ENCODE measurements around the gene ENAM.
"Not testable (repeated sequence)": the region's sequence is repeated elsewhere in the genome, so short reads cannot be mapped to it uniquely, and the experiment has no call there.

Gene ENAM

DNA sequence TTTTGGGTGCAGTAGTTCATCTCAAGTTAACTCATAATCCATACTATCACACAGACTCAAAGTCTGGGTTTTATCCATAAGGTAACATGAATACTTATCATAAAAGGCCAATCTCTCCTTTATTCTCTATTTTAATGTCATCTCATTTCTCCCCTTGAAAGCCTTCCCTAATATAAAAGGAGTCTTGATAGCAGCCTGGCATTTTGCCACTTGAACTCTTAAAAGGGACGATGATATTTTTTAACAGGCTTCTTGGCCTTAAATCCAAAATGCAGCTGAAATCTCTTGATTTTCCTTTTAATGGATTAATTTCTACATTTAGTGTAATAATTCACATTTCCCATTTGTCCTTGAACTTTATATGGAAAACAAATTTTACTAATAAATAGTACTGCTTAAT is 46.2 kb downstream of the ENAM start:
- no peak overlapping the region for H3K4me3 ChIP-seq (ENCODE audit: low read depth in 1 of 5, low read length in 5 of 5)
- H3K27ac ChIP-seq (ENCODE audit: low read depth, low read length): no peak overlapping the region
- H3K4me1 ChIP-seq (ENCODE audit: control insufficient read depth in 5 of 5, insufficient read depth in 5 of 5, low read length in 5 of 5): no peaks in the 10 kb centered on the region
- H3K9ac ChIP-seq (ENCODE audit: low read length in 5 of 5): no peak overlapping the region
- H3K9me3 ChIP-seq (ENCODE audit: control insufficient read depth in 5 of 5, low read length in 5 of 5): no peaks in the 10 kb centered on the region
- no peaks in the 10 kb centered on the region for H3K36me3 ChIP-seq (ENCODE audit: control insufficient read depth in 5 of 5, insufficient read depth in 5 of 5, low read length in 5 of 5)
- H3K27me3 ChIP-seq (ENCODE audit: control insufficient read depth in 5 of 5, insufficient read depth in 4 of 5, low read length in 5 of 5): no peaks in the 10 kb centered on the region

DNA sequence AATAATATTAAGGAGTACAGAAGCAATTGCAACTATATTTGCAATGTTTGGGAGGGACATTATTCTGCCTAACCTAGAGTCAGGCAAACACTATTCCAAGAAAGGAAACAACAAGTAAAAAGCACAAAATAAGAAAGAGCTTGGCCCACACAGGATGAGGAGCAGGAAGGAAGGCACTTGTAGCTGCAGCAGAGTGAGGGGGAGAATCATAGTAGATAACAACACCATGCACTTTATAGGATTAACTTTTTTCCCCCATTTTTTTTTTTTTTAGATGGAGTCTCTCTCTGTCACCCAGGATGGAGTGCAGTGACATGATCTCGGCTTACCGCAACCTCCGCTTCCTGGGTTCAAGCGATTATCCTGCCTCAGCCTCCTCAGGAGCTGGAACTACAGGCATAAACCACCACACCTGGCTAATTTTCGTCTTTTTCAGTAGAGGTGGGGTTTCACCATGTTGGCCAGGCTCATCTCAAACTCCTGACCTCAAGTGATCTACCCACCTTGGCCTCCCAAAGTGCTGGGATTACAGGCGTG is 48.1 kb downstream of the ENAM start:
- H3K36me3 ChIP-seq (ENCODE audit: control insufficient read depth in 5 of 5, insufficient read depth in 5 of 5, low read length in 5 of 5): no peaks in the 10 kb centered on the region
- H3K4me3 ChIP-seq (ENCODE audit: low read depth in 1 of 5, low read length in 5 of 5): no peak overlapping the region
- H3K27ac ChIP-seq (ENCODE audit: low read depth, low read length): no peak overlapping the region
- H3K27me3 ChIP-seq (ENCODE audit: control insufficient read depth in 5 of 5, insufficient read depth in 4 of 5, low read length in 5 of 5): no peaks in the 10 kb centered on the region
- no peak overlapping the region for H3K9ac ChIP-seq (ENCODE audit: low read length in 5 of 5)
- no peaks in the 10 kb centered on the region for H3K9me3 ChIP-seq (ENCODE audit: control insufficient read depth in 5 of 5, low read length in 5 of 5)
- no peaks in the 10 kb centered on the region for H3K4me1 ChIP-seq (ENCODE audit: control insufficient read depth in 5 of 5, insufficient read depth in 5 of 5, low read length in 5 of 5)

DNA sequence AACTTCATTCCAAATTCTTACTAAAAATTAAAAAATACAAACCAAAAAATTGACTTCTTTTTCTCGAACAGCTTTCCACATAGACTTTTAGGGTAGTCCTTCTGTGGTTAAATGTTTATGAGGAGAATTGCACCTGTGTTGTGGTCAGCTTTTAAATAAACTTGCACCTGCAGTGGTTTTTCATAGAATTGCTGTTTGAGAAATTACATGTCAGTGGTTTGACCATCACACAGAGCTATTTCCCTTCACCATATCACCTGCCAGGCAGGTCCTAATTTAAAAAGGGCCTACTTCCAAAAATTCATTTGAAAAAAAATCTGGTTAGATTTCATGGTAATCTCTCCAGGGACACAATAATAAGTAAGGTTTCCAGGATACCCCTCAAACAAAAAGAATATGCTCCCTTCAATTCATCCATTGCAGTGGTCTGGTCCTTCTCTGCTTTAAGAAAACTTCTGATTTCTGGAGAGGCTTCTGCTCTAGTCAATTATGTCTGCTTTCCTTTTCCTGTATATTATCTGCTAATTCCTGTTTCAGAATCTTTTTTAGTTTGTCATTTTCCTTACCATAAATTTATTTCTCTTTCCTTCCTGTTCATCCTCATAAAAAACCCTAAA is 49.9 kb downstream of the ENAM start:
- Histone ChIP-seq H3K36me3 (ENCODE audit: control insufficient read depth in 5 of 5, insufficient read depth in 5 of 5, low read length in 5 of 5) (no peaks in the 10 kb centered on the region), H3K4me3 (ENCODE audit: low read depth in 1 of 5, low read length in 5 of 5) (no peak overlapping the region), H3K9me3 (ENCODE audit: control insufficient read depth in 5 of 5, low read length in 5 of 5) (no peaks in the 10 kb centered on the region), H3K27me3 (ENCODE audit: control insufficient read depth in 5 of 5, insufficient read depth in 4 of 5, low read length in 5 of 5) (no peaks in the 10 kb centered on the region), H3K9ac (ENCODE audit: low read length in 5 of 5) (no peak overlapping the region), H3K4me1 (ENCODE audit: control insufficient read depth in 5 of 5, insufficient read depth in 5 of 5, low read length in 5 of 5) (no peaks in the 10 kb centered on the region), H3K27ac (ENCODE audit: low read depth, low read length) (no peak overlapping the region)

DNA sequence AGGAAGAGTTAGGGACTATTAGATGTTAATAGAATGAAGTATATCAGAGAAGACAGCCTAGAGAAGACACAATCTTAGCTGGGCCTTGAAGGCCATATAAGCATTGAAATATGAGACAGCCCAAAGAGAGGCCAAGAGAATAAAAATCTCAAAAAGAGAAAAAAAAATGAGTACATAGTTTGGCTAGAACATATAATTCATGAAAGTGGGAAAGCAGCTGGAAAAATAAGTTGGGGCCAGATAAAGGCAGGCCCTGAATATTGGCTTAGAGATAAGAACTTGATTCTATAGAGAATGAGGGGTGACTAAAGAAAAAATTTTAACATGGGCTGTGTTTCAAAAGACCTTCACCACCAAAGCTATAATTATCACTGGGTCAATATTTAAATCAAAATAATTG is 52.4 kb downstream of the ENAM start:
- Histone ChIP-seq H3K9ac (ENCODE audit: low read length in 5 of 5) (no peak overlapping the region), H3K36me3 (ENCODE audit: control insufficient read depth in 5 of 5, insufficient read depth in 5 of 5, low read length in 5 of 5) (no peaks in the 10 kb centered on the region), H3K4me1 (ENCODE audit: control insufficient read depth in 5 of 5, insufficient read depth in 5 of 5, low read length in 5 of 5) (no peaks in the 10 kb centered on the region), H3K4me3 (ENCODE audit: low read depth in 1 of 5, low read length in 5 of 5) (no peak overlapping the region), H3K27me3 (ENCODE audit: control insufficient read depth in 5 of 5, insufficient read depth in 4 of 5, low read length in 5 of 5) (no peaks in the 10 kb centered on the region), H3K9me3 (ENCODE audit: control insufficient read depth in 5 of 5, low read length in 5 of 5) (no peaks in the 10 kb centered on the region), H3K27ac (ENCODE audit: low read depth, low read length) (no peak overlapping the region)

DNA sequence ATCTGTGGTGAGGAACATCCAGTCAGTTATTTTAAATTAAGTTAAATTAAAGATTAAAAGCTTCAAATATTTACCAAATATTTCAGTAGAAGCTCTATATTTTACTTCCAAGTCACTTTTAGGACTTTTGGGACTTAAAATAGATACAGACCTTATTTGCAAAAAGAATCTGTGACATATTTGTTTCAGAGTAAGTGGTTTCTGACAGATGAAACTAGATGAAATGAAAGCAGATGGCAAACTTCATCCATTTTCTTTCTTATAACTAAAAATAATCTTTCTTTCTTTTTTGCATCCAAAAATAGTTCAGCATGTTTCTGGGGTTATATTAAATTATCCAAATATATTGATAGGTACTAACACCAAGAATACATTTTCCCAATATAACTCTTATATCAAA is 53.2 kb downstream of the ENAM start:
- Histone ChIP-seq H3K27ac (ENCODE audit: low read depth, low read length) (no peak overlapping the region), H3K9ac (ENCODE audit: low read length in 5 of 5) (no peak overlapping the region), H3K4me3 (ENCODE audit: low read depth in 1 of 5, low read length in 5 of 5) (no peak overlapping the region)

DNA sequence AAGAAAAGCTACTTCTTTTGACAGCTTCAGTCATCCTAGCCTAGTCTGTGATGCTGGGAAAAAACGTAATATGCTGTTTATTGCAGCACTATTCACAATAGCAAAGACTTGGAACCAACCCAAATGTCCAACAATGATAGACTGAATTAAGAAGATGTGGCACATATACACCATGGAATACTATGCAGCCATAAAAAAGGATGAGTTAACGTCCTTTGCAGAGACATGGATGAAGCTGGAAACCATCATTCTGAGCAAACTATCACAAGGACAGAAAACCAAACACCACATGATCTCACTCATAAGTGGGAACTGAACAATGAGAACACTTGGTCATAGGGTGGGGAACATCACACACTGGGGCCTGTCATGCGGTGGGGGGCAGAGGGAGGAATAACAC is 53.6 kb downstream of the ENAM start:
- not testable (repeated sequence) for H3K4me1 ChIP-seq (ENCODE audit: control insufficient read depth in 5 of 5, insufficient read depth in 5 of 5, low read length in 5 of 5); H3K36me3 ChIP-seq (ENCODE audit: control insufficient read depth in 5 of 5, insufficient read depth in 5 of 5, low read length in 5 of 5); H3K9ac ChIP-seq (ENCODE audit: low read length in 5 of 5); H3K4me3 ChIP-seq (ENCODE audit: low read depth in 1 of 5, low read length in 5 of 5); H3K27me3 ChIP-seq (ENCODE audit: control insufficient read depth in 5 of 5, insufficient read depth in 4 of 5, low read length in 5 of 5); H3K9me3 ChIP-seq (ENCODE audit: control insufficient read depth in 5 of 5, low read length in 5 of 5); H3K27ac ChIP-seq (ENCODE audit: low read depth, low read length)

More for the DNA sequence above, 53.2 kb downstream of the ENAM start:
- Histone ChIP-seq H3K27me3 (ENCODE audit: control insufficient read depth in 5 of 5, insufficient read depth in 4 of 5, low read length in 5 of 5) (no peaks in the 10 kb centered on the region), H3K9me3 (ENCODE audit: control insufficient read depth in 5 of 5, low read length in 5 of 5) (no peaks in the 10 kb centered on the region), H3K36me3 (ENCODE audit: control insufficient read depth in 5 of 5, insufficient read depth in 5 of 5, low read length in 5 of 5) (no peaks in the 10 kb centered on the region), H3K4me1 (ENCODE audit: control insufficient read depth in 5 of 5, insufficient read depth in 5 of 5, low read length in 5 of 5) (no peaks in the 10 kb centered on the region)

DNA sequence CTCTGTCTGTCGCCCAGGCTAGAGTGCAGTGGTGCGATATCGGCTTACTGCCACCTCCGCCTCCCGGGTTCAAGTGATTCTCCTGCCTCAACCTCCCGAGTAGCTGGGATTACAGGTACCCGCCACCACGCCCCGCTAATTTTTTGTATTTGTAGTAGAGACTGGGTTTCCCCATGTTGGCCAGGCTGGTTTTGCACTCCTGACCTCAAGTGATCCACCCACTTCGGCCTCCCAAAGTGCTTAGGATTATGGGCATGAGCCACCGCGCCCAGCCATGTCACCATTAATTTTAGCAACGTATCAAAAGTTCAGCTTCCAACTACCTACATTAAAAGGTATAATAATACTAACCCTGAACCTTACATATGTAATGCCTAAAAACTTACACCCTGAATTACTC is 58.8 kb downstream of the ENAM start:
- peak overlapping the region; percentile 76 to 96 (median 92) for H3K9ac ChIP-seq (ENCODE audit: low read length in 5 of 5)
- peaks cover 9 to 39% (median 28%) of the 10 kb centered on the region in 5 donors for H3K4me1 ChIP-seq (ENCODE audit: control insufficient read depth in 5 of 5, insufficient read depth in 5 of 5, low read length in 5 of 5)
- peak overlapping the region; percentile 77 to 100 (median 97) for H3K4me3 ChIP-seq (ENCODE audit: low read depth in 1 of 5, low read length in 5 of 5)

DNA sequence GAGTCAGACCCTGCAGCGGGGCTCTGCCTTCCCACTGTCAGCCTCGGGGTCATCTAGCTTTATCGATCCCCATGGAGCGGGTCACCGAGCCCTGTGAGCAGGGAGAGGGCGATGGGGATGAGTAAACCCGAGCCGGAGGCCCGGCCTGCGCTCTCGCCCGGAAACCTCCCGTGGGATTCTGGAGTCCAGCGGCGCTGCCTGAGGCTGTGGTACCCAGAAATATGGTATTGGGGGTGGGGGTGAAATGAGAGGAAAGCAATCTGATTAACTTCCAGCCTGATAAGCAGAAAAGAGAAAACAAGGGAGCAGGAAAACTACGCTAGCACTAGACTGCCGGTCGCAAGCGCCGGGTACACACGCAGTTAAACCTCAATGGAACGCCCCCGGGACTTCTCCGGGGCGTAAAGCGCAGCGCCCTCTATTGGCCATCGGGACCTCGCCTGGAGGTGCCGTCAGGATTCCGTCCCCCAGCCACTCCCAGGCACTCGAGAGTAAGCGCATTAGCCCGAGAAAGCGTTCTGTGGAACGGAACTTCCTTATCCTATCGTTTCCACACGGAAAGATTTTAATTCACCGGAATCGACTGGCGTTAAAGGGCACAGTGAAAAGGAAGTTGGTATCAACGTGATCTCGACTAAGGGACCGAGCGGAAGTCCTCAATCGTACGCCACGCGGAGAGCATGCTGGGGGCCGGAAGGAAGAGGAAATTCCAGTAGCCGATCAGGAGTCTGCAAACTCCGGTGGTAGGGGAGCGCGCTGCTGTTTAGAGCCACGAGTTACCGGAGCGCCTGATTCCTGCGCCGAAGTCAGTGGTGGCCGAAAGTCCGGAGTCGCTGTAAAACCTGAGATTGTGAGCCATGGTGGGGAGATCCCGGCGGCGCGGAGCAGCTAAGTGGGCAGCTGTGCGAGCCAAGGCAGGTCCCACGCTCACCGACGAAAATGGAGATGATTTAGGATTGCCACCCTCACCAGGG is 59.6 kb downstream of the ENAM start, which contains the start of gene UTP3:
UTP3 (plus strand) TSS at position 712 of the 974 bp plus-strand sequence; CDS start at position 858, 146 bp downstream.
- H3K27ac ChIP-seq (ENCODE audit: low read depth, low read length): peak within 1 kb of the TSS; percentile 96
- peaks cover 0 to 5% (median 2%) of the 10 kb centered on the region in 5 donors for H3K36me3 ChIP-seq (ENCODE audit: control insufficient read depth in 5 of 5, insufficient read depth in 5 of 5, low read length in 5 of 5)
- H3K4me3 ChIP-seq (ENCODE audit: low read depth in 1 of 5, low read length in 5 of 5): peak within 1 kb of the TSS; percentile 77 to 100 (median 97)
- H3K4me1 ChIP-seq (ENCODE audit: control insufficient read depth in 5 of 5, insufficient read depth in 5 of 5, low read length in 5 of 5): peaks cover 9 to 39% (median 28%) of the 10 kb centered on the region in 5 donors
- H3K9me3 ChIP-seq (ENCODE audit: control insufficient read depth in 5 of 5, low read length in 5 of 5): no peaks in the 10 kb centered on the region
- H3K27me3 ChIP-seq (ENCODE audit: control insufficient read depth in 5 of 5, insufficient read depth in 4 of 5, low read length in 5 of 5): no peaks in the 10 kb centered on the region
- peak within 1 kb of the TSS; percentile 76 to 96 (median 92) for H3K9ac ChIP-seq (ENCODE audit: low read length in 5 of 5)

More for the DNA sequence above, 58.8 kb downstream of the ENAM start:
- Histone ChIP-seq H3K9me3 (ENCODE audit: control insufficient read depth in 5 of 5, low read length in 5 of 5) (no peaks in the 10 kb centered on the region), H3K27ac (ENCODE audit: low read depth, low read length) (peak overlapping the region; percentile 96), H3K36me3 (ENCODE audit: control insufficient read depth in 5 of 5, insufficient read depth in 5 of 5, low read length in 5 of 5) (peaks cover 0 to 2% (median 0%) of the 10 kb centered on the region in 5 donors), H3K27me3 (ENCODE audit: control insufficient read depth in 5 of 5, insufficient read depth in 4 of 5, low read length in 5 of 5) (no peaks in the 10 kb centered on the region)

DNA sequence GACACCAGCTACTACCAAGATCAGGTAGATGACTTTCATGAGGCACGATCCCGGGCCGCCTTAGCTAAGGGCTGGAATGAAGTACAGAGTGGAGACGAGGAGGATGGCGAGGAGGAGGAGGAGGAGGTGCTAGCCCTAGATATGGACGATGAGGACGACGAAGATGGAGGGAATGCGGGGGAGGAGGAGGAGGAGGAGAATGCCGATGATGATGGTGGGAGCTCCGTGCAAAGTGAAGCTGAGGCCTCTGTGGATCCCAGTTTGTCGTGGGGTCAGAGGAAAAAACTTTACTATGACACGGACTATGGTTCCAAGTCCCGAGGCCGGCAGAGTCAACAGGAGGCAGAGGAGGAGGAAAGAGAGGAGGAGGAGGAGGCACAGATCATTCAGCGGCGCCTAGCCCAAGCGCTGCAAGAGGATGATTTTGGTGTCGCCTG is 60.3 kb downstream of the ENAM start:
- peak overlapping the region; percentile 76 to 94 (median 91) for H3K9ac ChIP-seq (ENCODE audit: low read length in 5 of 5)
- H3K27me3 ChIP-seq (ENCODE audit: control insufficient read depth in 5 of 5, insufficient read depth in 4 of 5, low read length in 5 of 5): no peaks in the 10 kb centered on the region
- H3K4me3 ChIP-seq (ENCODE audit: low read depth in 1 of 5, low read length in 5 of 5): peak overlapping the region; percentile 77 to 100 (median 97)
- peaks cover 0 to 5% (median 2%) of the 10 kb centered on the region in 5 donors for H3K36me3 ChIP-seq (ENCODE audit: control insufficient read depth in 5 of 5, insufficient read depth in 5 of 5, low read length in 5 of 5)
- H3K9me3 ChIP-seq (ENCODE audit: control insufficient read depth in 5 of 5, low read length in 5 of 5): no peaks in the 10 kb centered on the region
- peak overlapping the region; percentile 96 for H3K27ac ChIP-seq (ENCODE audit: low read depth, low read length)
- H3K4me1 ChIP-seq (ENCODE audit: control insufficient read depth in 5 of 5, insufficient read depth in 5 of 5, low read length in 5 of 5): peaks cover 9 to 39% (median 28%) of the 10 kb centered on the region in 5 donors

DNA sequence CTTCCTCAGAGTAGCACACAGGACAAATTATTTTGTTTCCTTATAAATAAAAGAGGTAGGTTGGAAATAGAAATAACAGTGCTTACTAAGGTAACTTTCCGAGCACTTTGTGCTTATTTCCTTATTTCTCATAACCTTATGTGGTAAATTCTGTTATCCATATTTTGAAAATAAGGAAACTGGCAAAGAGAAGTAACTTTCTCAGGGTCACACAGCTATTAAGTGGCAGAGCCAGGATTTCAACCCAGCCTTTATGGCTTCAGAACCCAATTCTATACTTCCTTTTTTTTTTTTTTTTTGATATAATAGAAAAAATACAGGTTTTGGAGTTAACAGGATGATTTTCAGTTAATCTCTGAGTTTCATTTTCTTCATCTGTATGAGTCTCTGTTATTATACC is 63.1 kb downstream of the ENAM start:
- Histone ChIP-seq H3K9ac (ENCODE audit: low read length in 5 of 5) (peak overlapping the region in 1 of 5 donors; percentile 28), H3K27ac (ENCODE audit: low read depth, low read length) (no peak overlapping the region), H3K27me3 (ENCODE audit: control insufficient read depth in 5 of 5, insufficient read depth in 4 of 5, low read length in 5 of 5) (no peaks in the 10 kb centered on the region), H3K9me3 (ENCODE audit: control insufficient read depth in 5 of 5, low read length in 5 of 5) (no peaks in the 10 kb centered on the region), H3K4me3 (ENCODE audit: low read depth in 1 of 5, low read length in 5 of 5) (no peak overlapping the region), H3K36me3 (ENCODE audit: control insufficient read depth in 5 of 5, insufficient read depth in 5 of 5, low read length in 5 of 5) (peaks cover 0 to 5% (median 2%) of the 10 kb centered on the region in 5 donors), H3K4me1 (ENCODE audit: control insufficient read depth in 5 of 5, insufficient read depth in 5 of 5, low read length in 5 of 5) (peaks cover 9 to 39% (median 28%) of the 10 kb centered on the region in 5 donors)

Measured in subcutaneous abdominal adipose tissue (tissue), 5 donors.